Measurements from ENCODE around the gene TESMIN.

The TESMIN gene

DNA sequence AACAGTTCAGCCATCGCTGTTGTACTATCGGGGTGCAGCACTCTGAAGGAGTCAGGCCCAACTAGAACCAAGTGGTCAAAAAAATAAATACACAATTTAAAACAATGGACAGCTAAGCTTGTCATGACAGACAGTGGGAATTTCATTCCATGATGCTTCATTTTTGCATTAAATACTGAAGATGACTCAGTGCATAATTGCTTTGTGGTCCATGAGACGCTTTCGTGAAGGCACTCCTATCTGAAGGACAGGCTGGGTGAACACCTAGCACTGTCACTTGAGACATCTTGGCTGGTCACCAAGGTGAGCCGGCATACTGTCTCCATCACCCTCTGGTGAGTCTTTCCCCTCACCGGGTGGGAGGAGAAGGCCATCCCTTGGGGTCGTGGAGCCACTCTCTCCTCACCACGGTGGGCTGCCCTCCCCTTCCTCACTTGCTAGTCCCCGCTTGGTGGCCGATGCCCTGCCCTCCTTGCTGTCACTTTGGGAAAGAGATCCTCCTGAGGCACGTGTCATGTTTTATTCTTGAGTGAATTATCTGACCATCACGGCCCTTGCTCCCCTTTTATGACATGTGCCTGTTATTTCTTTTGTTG lies 4.9 kb upstream of the TESMIN start:
- DNase-seq (ENCODE audit: low read depth, low spot score) = no peak
- peaks cover 45% of the 10 kb centered on the region for H3K36me3 ChIP-seq (ENCODE audit: insufficient read depth, low read length)
- H3K4me3 ChIP-seq = no peak overlapping the region
- TF ChIP-seq FOXP2 (optimal IDR thresholded peaks at IDR 0.05; ENCODE audit: control extremely low read depth, extremely low read length, insufficient read depth) = no peak
- TF ChIP-seq EZH2 (IDR thresholded peaks at IDR 0.05) = no peak
- no peak for TF ChIP-seq POLR2AphosphoS5 (IDR thresholded peaks at IDR 0.05; ENCODE audit: borderline replicate concordance, low read depth, low read length)
- H3K27ac ChIP-seq = no peak overlapping the region
- H3K9ac ChIP-seq (ENCODE audit: insufficient read length) = no peak overlapping the region
- no peaks in the 10 kb centered on the region for H3K9me3 ChIP-seq (ENCODE audit: low read depth, low read length)

- Histone ChIP-seq H3K9me3 (ENCODE audit: low read depth, low read length) (no peaks in the 10 kb centered on the region), H3K27ac (no peak overlapping the region), H3K4me3 (no peak overlapping the region), H3K36me3 (ENCODE audit: insufficient read depth, low read length) (peaks cover 23% of the 10 kb centered on the region; the same call in 1 of the 2 replicates), H3K9ac (ENCODE audit: insufficient read length) (no peak overlapping the region)
- no peak for DNase-seq (ENCODE audit: low read depth, low spot score)
- no peak for TF ChIP-seq POLR2AphosphoS5 (IDR thresholded peaks at IDR 0.05; ENCODE audit: borderline replicate concordance, low read depth, low read length)
- TF ChIP-seq FOXP2 (optimal IDR thresholded peaks at IDR 0.05; ENCODE audit: control extremely low read depth, extremely low read length, insufficient read depth) = no peak
- TF ChIP-seq EZH2 (IDR thresholded peaks at IDR 0.05) = no peak
Observed at GRCh38 chr11:68753300-68753699, 2.0 kb upstream of the TESMIN start.

GRCh38 chr11:68751004-68751325 lies 355 bp downstream of the TESMIN start:
- no peak overlapping the region for H3K9ac ChIP-seq (ENCODE audit: insufficient read length)
- peak overlapping the region; percentile 79 for H3K4me3 ChIP-seq
- no peaks in the 10 kb centered on the region for H3K9me3 ChIP-seq (ENCODE audit: low read depth, low read length)
- H3K27ac ChIP-seq = no peak overlapping the region
- TF ChIP-seq POLR2AphosphoS5 (IDR thresholded peaks at IDR 0.05; ENCODE audit: borderline replicate concordance, low read depth, low read length) = no peak
- no peak for TF ChIP-seq EZH2 (IDR thresholded peaks at IDR 0.05)
- no peak for TF ChIP-seq FOXP2 (optimal IDR thresholded peaks at IDR 0.05; ENCODE audit: control extremely low read depth, extremely low read length, insufficient read depth)
- no peak for DNase-seq (ENCODE audit: low read depth, low spot score)
- no peaks in the 10 kb centered on the region; the same call in 1 of the 2 replicates for H3K36me3 ChIP-seq (ENCODE audit: insufficient read depth, low read length)

DNA sequence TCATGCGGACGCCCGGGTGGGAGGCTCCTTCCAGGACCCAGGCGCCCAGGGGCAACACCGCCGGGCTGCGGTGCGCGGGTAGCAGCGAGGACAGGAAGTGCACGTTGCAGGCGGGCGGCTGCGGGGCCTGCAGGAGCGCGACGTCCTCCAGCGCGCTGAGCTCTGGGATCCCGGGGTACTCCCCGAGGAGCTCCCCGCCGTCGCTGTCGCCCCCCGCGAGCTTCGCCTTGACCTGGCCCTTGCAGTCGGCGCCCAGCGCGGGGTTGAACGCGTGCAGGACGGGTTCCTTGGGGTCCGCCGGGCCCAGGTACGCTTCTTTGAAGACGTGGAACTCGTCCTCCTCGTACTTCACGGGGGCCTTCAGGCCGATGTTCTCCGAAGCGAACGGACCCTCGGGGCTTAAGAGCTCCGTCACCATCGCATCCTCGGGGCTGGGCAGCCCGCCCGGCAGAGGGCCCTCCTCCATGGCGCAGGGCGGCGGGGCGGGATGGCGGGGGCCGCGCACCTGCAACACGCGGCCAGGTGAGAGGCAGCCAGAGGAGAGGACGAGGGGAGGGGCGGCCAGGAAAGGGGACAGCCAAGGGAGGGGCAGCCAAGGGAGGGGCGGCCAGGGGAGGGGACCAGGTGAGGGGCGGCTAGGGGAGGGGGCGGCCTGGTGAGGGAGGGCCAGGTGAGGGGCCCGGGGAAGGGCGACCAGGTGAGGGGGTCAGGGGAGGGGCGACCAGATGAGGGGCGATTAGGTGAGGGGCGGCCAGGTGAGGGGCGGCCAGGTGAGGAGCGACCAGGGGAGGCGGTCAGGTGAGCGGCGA lies 921 bp downstream of the TESMIN start:
- H3K9me3 ChIP-seq (ENCODE audit: low read depth, low read length) = no peaks in the 10 kb centered on the region
- DNase-seq (ENCODE audit: low read depth, low spot score) = no peak
- no peak overlapping the region for H3K9ac ChIP-seq (ENCODE audit: insufficient read length)
- no peaks in the 10 kb centered on the region; the same call in 1 of the 2 replicates for H3K36me3 ChIP-seq (ENCODE audit: insufficient read depth, low read length)
- TF ChIP-seq FOXP2 (optimal IDR thresholded peaks at IDR 0.05; ENCODE audit: control extremely low read depth, extremely low read length, insufficient read depth) (no peak), POLR2AphosphoS5 (IDR thresholded peaks at IDR 0.05; ENCODE audit: borderline replicate concordance, low read depth, low read length) (no peak), EZH2 (IDR thresholded peaks at IDR 0.05) (no peak)
- no peak overlapping the region for H3K27ac ChIP-seq
- no peak overlapping the region for H3K4me3 ChIP-seq

- TF ChIP-seq POLR2AphosphoS5 (IDR thresholded peaks at IDR 0.05; ENCODE audit: borderline replicate concordance, low read depth, low read length) (no peak), EZH2 (IDR thresholded peaks at IDR 0.05) (no peak), FOXP2 (optimal IDR thresholded peaks at IDR 0.05; ENCODE audit: control extremely low read depth, extremely low read length, insufficient read depth) (no peak)
- Histone ChIP-seq H3K36me3 (ENCODE audit: insufficient read depth, low read length) (no peaks in the 10 kb centered on the region; the same call in 1 of the 2 replicates), H3K4me3 (no peak overlapping the region), H3K9me3 (ENCODE audit: low read depth, low read length) (no peaks in the 10 kb centered on the region), H3K27ac (peak overlapping the region; percentile 1; the same call in 1 of the 2 replicates), H3K9ac (ENCODE audit: insufficient read length) (no peak overlapping the region)
- no peak for DNase-seq (ENCODE audit: low read depth, low spot score)
Observed at GRCh38 chr11:68749229-68750123, 1.8 kb downstream of the TESMIN start.

- Histone ChIP-seq H3K9ac (ENCODE audit: insufficient read length) (no peak overlapping the region), H3K4me3 (no peak overlapping the region), H3K36me3 (ENCODE audit: insufficient read depth, low read length) (no peaks in the 10 kb centered on the region; the same call in 1 of the 2 replicates), H3K27ac (no peak overlapping the region), H3K9me3 (ENCODE audit: low read depth, low read length) (no peaks in the 10 kb centered on the region)
- no peak for TF ChIP-seq FOXP2 (optimal IDR thresholded peaks at IDR 0.05; ENCODE audit: control extremely low read depth, extremely low read length, insufficient read depth)
- TF ChIP-seq POLR2AphosphoS5 (IDR thresholded peaks at IDR 0.05; ENCODE audit: borderline replicate concordance, low read depth, low read length) = no peak
- no peak for TF ChIP-seq EZH2 (IDR thresholded peaks at IDR 0.05)
- DNase-seq (ENCODE audit: low read depth, low spot score) = no peak
Observed at GRCh38 chr11:68748061-68748460, 3.3 kb downstream of the TESMIN start.

DNA sequence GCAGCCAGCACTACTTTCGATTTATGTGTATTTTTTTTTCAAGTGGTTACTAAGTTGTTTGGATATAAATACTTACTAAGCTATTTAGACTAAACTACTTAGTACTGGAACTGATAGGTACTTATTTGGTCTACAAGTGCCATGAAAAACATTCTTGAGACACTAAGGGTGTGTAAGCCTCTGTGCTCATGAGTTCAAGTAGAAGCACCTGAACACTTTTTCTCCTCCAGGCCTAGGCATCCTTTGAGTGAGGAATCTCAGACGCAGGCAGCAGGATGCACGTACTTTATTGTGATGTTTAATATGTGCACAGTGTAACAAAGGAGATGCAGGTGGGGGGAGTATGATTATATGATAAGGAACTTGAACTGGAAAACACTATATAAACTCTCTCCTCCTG lies 7.8 kb downstream of the TESMIN start:
- Histone ChIP-seq H3K36me3 (ENCODE audit: insufficient read depth, low read length) (no peaks in the 10 kb centered on the region; the same call in 1 of the 2 replicates), H3K4me3 (no peak overlapping the region), H3K9ac (ENCODE audit: insufficient read length) (no peak overlapping the region), H3K9me3 (ENCODE audit: low read depth, low read length) (no peaks in the 10 kb centered on the region), H3K27ac (no peak overlapping the region)
- TF ChIP-seq EZH2 (IDR thresholded peaks at IDR 0.05) (no peak), POLR2AphosphoS5 (IDR thresholded peaks at IDR 0.05; ENCODE audit: borderline replicate concordance, low read depth, low read length) (no peak), FOXP2 (optimal IDR thresholded peaks at IDR 0.05; ENCODE audit: control extremely low read depth, extremely low read length, insufficient read depth) (no peak)
- DNase-seq (ENCODE audit: low read depth, low spot score) = no peak

- H3K9ac ChIP-seq (ENCODE audit: insufficient read length) = no peak overlapping the region
- DNase-seq (ENCODE audit: low read depth, low spot score) = no peak
- H3K9me3 ChIP-seq (ENCODE audit: low read depth, low read length) = no peaks in the 10 kb centered on the region
- no peak overlapping the region for H3K4me3 ChIP-seq
- H3K36me3 ChIP-seq (ENCODE audit: insufficient read depth, low read length) = no peaks in the 10 kb centered on the region; the same call in 1 of the 2 replicates
- H3K27ac ChIP-seq = no peak overlapping the region
- TF ChIP-seq EZH2 (IDR thresholded peaks at IDR 0.05) (no peak), POLR2AphosphoS5 (IDR thresholded peaks at IDR 0.05; ENCODE audit: borderline replicate concordance, low read depth, low read length) (no peak), FOXP2 (optimal IDR thresholded peaks at IDR 0.05; ENCODE audit: control extremely low read depth, extremely low read length, insufficient read depth) (no peak)
Observed at GRCh38 chr11:68741463-68741862, 9.9 kb downstream of the TESMIN start.

All from SK-N-MC (cell line).